ENCODE measurements around the gene ZNF362.

ZNF362 gene

GRCh38 chr1:33260439-33260838 lies 4.1 kb downstream of the ZNF362 start:
- Histone ChIP-seq H3K4me3 (replicated peaks; ENCODE audit: insufficient read depth, low read length) (no peak overlapping the region), H3K27me3 (ENCODE audit: insufficient read depth, poor library complexity, severe bottlenecking) (no peaks in the 10 kb centered on the region), H3K27ac (replicated peaks) (no peak overlapping the region)
- DNase-seq (ENCODE audit: low read depth in 1 of 2, low spot score in 1 of 2): no peak
- TF ChIP-seq CTCF (IDR thresholded peaks at IDR 0.05; ENCODE audit: insufficient read depth, low read length) (no peak), SPI1 (IDR thresholded peaks at IDR 0.05; ENCODE audit: borderline replicate concordance, low read depth) (no peak)

GRCh38 chr1:33261344-33261743 lies 5.1 kb downstream of the ZNF362 start:
- TF ChIP-seq CTCF (IDR thresholded peaks at IDR 0.05; ENCODE audit: insufficient read depth, low read length) (no peak), GABPA (IDR thresholded peaks at IDR 0.05; ENCODE audit: low read depth) (no peak), REST (IDR thresholded peaks at IDR 0.05; ENCODE audit: insufficient replicate concordance, low read depth) (no peak), POLR2AphosphoS5 (IDR thresholded peaks at IDR 0.05; ENCODE audit: low read depth) (no peak), SPI1 (IDR thresholded peaks at IDR 0.05; ENCODE audit: borderline replicate concordance, low read depth) (no peak)
- Histone ChIP-seq H3K27ac (replicated peaks) (no peak overlapping the region), H3K27me3 (ENCODE audit: insufficient read depth, poor library complexity, severe bottlenecking) (no peaks in the 10 kb centered on the region), H3K4me3 (replicated peaks; ENCODE audit: insufficient read depth, low read length) (no peak overlapping the region)
- no peak for DNase-seq (ENCODE audit: low read depth in 1 of 2, low spot score in 1 of 2)

GRCh38 chr1:33263890-33264504 lies 7.7 kb downstream of the ZNF362 start:
- TF ChIP-seq REST (IDR thresholded peaks at IDR 0.05; ENCODE audit: insufficient replicate concordance, low read depth) (no peak), CTCF (IDR thresholded peaks at IDR 0.05; ENCODE audit: insufficient read depth, low read length) (no peak), SPI1 (IDR thresholded peaks at IDR 0.05; ENCODE audit: borderline replicate concordance, low read depth) (no peak), POLR2AphosphoS5 (IDR thresholded peaks at IDR 0.05; ENCODE audit: low read depth) (no peak), GABPA (IDR thresholded peaks at IDR 0.05; ENCODE audit: low read depth) (no peak)
- DNase-seq (ENCODE audit: low read depth in 1 of 2, low spot score in 1 of 2): no peak
- no peak overlapping the region for H3K27ac ChIP-seq (replicated peaks)
- H3K4me3 ChIP-seq (replicated peaks; ENCODE audit: insufficient read depth, low read length): no peak overlapping the region
- no peaks in the 10 kb centered on the region for H3K27me3 ChIP-seq (ENCODE audit: insufficient read depth, poor library complexity, severe bottlenecking)

All from HL-60 (cell line).